H1 (cell line): ENCODE results near the gene POLG. TPM values are rescaled to one million over a fixed set of nuclear protein-coding genes. Genes with fewer than 3 reads are reported as not detected.

Experiments
- CHD7 ChIP-seq: fragments of 300-600 bp; sonication (generic); IDR thresholded peaks from 2 replicates; pipeline ENCODE4 v1.7.1; 2012; ENCODE audit warnings: low read length, moderate library complexity, mild to moderate bottlenecking, inconsistent platforms; ENCODE audit not compliant: insufficient replicate concordance
- POLR2A ChIP-seq, 2 experiments: IDR thresholded peaks; 1 replicate in 1 of 2; 2 replicates in 1 of 2; pipeline ENCODE4 v1.6.1; 2011; ENCODE audit warnings: low read depth in 2 of 2, low read length in 2 of 2, mild to moderate bottlenecking in 2 of 2; ENCODE audit errors: control extremely low read depth in 1 of 2
- polyA plus RNA-seq, 7 experiments: library from polyadenylated mRNA; depleted of rRNA in 3 of 7; stranded (reverse) in 5 of 7; unstranded in 2 of 7; fragments of >200 nt in 5 of 7; fragments of 200-250 nt in 2 of 7; gene quantifications; 1 replicate in 5 of 7; 2 replicates in 1 of 7; 4 replicates in 1 of 7; pipeline versions ENCODE4 v1.2.1 to v1.2.3, GENCODE V29; 2011 to 2013; ENCODE audit warnings: missing spikeins in 2 of 7, mixed read lengths in 2 of 7
- total RNA-seq: library from RNA; stranded (reverse); fragmentation: NEBNext Ultra II Directional; extraction: Animal tissue kit (Norgen Biotek cat#: 25700); gene quantifications from 2 replicates; pipeline ENCODE4 v1.2.1, GENCODE V29; 2021

POLG gene
- total and polyA plus RNA-seq, 2 of the 8 experiments (the other 6 are each of a cell fraction or from before 2014, with no cell fraction given), result 14.8 to 52.3 TPM

- TF ChIP-seq CHD7, result no peak
- TF ChIP-seq POLR2A (IDR thresholded peaks at IDR 0.05; ENCODE audit: control extremely low read depth in 1 of 2, low read depth in 2 of 2, low read length in 2 of 2), result no peak
These were observed 42.6 kb downstream of the POLG start (continued) for GRCh38 chr15:89291934-89292438.
